IMR-90 (cell line): ENCODE data around the gene CACNA2D4. TPM values are rescaled to one million over a fixed set of nuclear protein-coding genes. Genes with fewer than 3 reads are reported as not detected.

Experiments used
- ATAC-seq: fragments of 200-7000 bp; cut with Tn5 transposase; 2 replicates; pipeline ENCODE4 v1.9.1; 2020; ENCODE audit warnings: low read depth, mild to moderate bottlenecking, moderate library complexity
- BruUV-seq: library from RNA; stranded (reverse); fragments of 400-500 nt; replicated peaks from 2 replicates; lab custom pipeline; 2021; lab: Mats Ljungman, UMichigan
- CTCF ChIA-PET: fragments of 300-600 bp; formaldehyde crosslinking; extraction: SDS; loops from one replicate; lab custom pipeline; 2021; ENCODE audit warnings: antibody characterized with exemption; lab: Yijun Ruan, JAX
- POLR2A ChIA-PET: fragments of 300-600 bp; sonication (Branson Sonifier 250); formaldehyde crosslinking; loops from one replicate; lab custom pipeline; 2022; ENCODE audit warnings: antibody characterized with exemption; ENCODE audit not compliant: unreplicated experiment; lab: Charles Lee
- DNase-seq: peaks from one replicate; pipeline ENCODE4 v3.0.0; 2013
- H2AFZ ChIP-seq: replicated peaks from 2 replicates; pipeline ENCODE3; 2013; ENCODE audit warnings: low read length, mild to moderate bottlenecking; ENCODE audit not compliant: poor library complexity
- H2AK5ac ChIP-seq: 2 replicates; pipeline ENCODE4 v1.6.1; 2013; ENCODE audit warnings: low read depth, low read length, inconsistent platforms
- H2AK9ac ChIP-seq: replicated peaks from 2 replicates; pipeline ENCODE3; 2013; ENCODE audit warnings: mild to moderate bottlenecking, low read depth, low read length, moderate library complexity; ENCODE audit not compliant: poor library complexity
- H2BK120ac ChIP-seq: 2 replicates; pipeline ENCODE4 v1.6.1; 2013; ENCODE audit warnings: low read depth, low read length, inconsistent platforms
- H2BK15ac ChIP-seq: 3 replicates; pipeline ENCODE4 v1.6.1; 2013; ENCODE audit warnings: low read depth, low read length, inconsistent platforms
- H2BK20ac ChIP-seq: 2 replicates; pipeline ENCODE4 v1.6.1; 2013; ENCODE audit warnings: low read depth, mild to moderate bottlenecking, inconsistent platforms, low read length, moderate library complexity
- H2BK5ac ChIP-seq: 2 replicates; pipeline ENCODE4 v1.6.1; 2013; ENCODE audit warnings: mild to moderate bottlenecking, low read depth, low read length, inconsistent platforms; ENCODE audit not compliant: poor library complexity, severe bottlenecking
- H3K14ac ChIP-seq: replicated peaks from 2 replicates; pipeline ENCODE4 v1.6.1; 2013; ENCODE audit warnings: low read depth, low read length, inconsistent platforms
- H3K18ac ChIP-seq: 2 replicates; pipeline ENCODE4 v1.6.1; 2013; ENCODE audit warnings: low read depth, low read length, control low read depth
- H3K23ac ChIP-seq: 2 replicates; pipeline ENCODE4 v1.6.1; 2013; ENCODE audit warnings: low read depth, low read length, inconsistent platforms
- H3K27ac ChIP-seq: 2 replicates; pipeline ENCODE4 v1.5.1; 2013; ENCODE audit warnings: mild to moderate bottlenecking, control low read depth, low read length; ENCODE audit not compliant: insufficient read depth
- H3K27me3 ChIP-seq: 2 replicates; pipeline ENCODE4 v1.6.1; 2013; ENCODE audit warnings: low read length; ENCODE audit not compliant: control insufficient read depth, insufficient read depth
- H3K36me3 ChIP-seq: 2 replicates; pipeline ENCODE4 v1.6.1; 2013; ENCODE audit warnings: low read length, mixed read lengths; ENCODE audit not compliant: control insufficient read depth, insufficient read depth
- H3K4ac ChIP-seq: 2 replicates; pipeline ENCODE4 v1.6.1; 2013; ENCODE audit warnings: low read depth, low read length, inconsistent platforms
- H3K4me1 ChIP-seq: 2 replicates; pipeline ENCODE4 v1.6.1; 2013; ENCODE audit warnings: low read length, mixed read lengths; ENCODE audit not compliant: control insufficient read depth, insufficient read depth
- H3K4me2 ChIP-seq: 2 replicates; pipeline ENCODE4 v1.6.1; 2013; ENCODE audit warnings: low read depth, mild to moderate bottlenecking, control low read depth, low read length, moderate library complexity
- H3K4me3 ChIP-seq: 2 replicates; pipeline ENCODE4 v1.5.1; 2013; ENCODE audit warnings: low read depth, mild to moderate bottlenecking, control low read depth, low read length, moderate library complexity; ENCODE audit not compliant: insufficient read depth
- H3K56ac ChIP-seq: 2 replicates; pipeline ENCODE4 v1.6.1; 2013; ENCODE audit warnings: low read length, inconsistent platforms; ENCODE audit not compliant: insufficient read depth; ENCODE audit errors: extremely low read depth
- H3K79me1 ChIP-seq, 2 experiments: 2 replicates each; pipeline ENCODE4 v1.6.1; 2013; ENCODE audit warnings: low read length in 2 of 2, inconsistent platforms in 1 of 2, low read depth in 1 of 2
- H3K9ac ChIP-seq: 2 replicates; pipeline ENCODE4 v1.6.1; 2013; ENCODE audit warnings: low read depth, low read length, control low read depth
- H3K9me1 ChIP-seq: 2 replicates; pipeline ENCODE4 v1.6.1; 2013; ENCODE audit warnings: low read length, inconsistent platforms; ENCODE audit not compliant: insufficient read depth
- H3K9me3 ChIP-seq: 2 replicates; pipeline ENCODE4 v1.6.1; 2013; ENCODE audit warnings: low read length; ENCODE audit not compliant: control insufficient read depth, insufficient read depth
- H4K20me1 ChIP-seq: 2 replicates; pipeline ENCODE4 v1.6.1; 2013; ENCODE audit warnings: low read length, inconsistent platforms; ENCODE audit not compliant: insufficient read depth
- H4K5ac ChIP-seq: 2 replicates; pipeline ENCODE4 v1.6.1; 2013; ENCODE audit warnings: mild to moderate bottlenecking, low read depth, low read length, control low read depth
- H4K8ac ChIP-seq, 2 experiments: 2 replicates each; pipeline ENCODE4 v1.6.1; 2013; ENCODE audit warnings: low read depth in 2 of 2, low read length in 2 of 2, control low read depth in 1 of 2, inconsistent platforms in 1 of 2
- H4K91ac ChIP-seq: 2 replicates; pipeline ENCODE4 v1.6.1; 2013; ENCODE audit warnings: low read depth, low read length, inconsistent platforms; ENCODE audit not compliant: insufficient read depth
- CEBPB ChIP-seq: IDR thresholded peaks from 2 replicates; pipeline ENCODE4 v1.6.1; 2012; ENCODE audit warnings: low read depth, low read length, improper control_type of control experiment
- MAFK ChIP-seq: IDR thresholded peaks from 2 replicates; pipeline ENCODE4 v1.6.1; 2012; ENCODE audit warnings: low read depth, low read length, improper control_type of control experiment
- WGBS, 2 experiments: methylation state at CpG; one replicate each; pipeline versions ENCODE4 v1.1.5 to v1.1.7; 2013; ENCODE audit warnings: missing lambda C conversion rate in 2 of 2; ENCODE audit not compliant: insufficient read length in 1 of 2; ENCODE audit errors: extremely low coverage in 2 of 2; 5-methylcytosine and 5-hydroxymethylcytosine counted together
- dilution Hi-C: fragments of 300-500 bp; cut with HindIII; formaldehyde crosslinking; loops from one replicate; pipeline ENCODE4 v1.14.3; 2018; ENCODE audit warnings: low sequenced_read_pairs; ENCODE audit not compliant: unreplicated experiment
- in situ Hi-C: fragments of 300-500 bp; cut with MboI; formaldehyde crosslinking; loops from 3 replicates; pipeline ENCODE4 v1.14.3; 2019; ENCODE audit warnings: low sequenced_read_pairs, inconsistent platforms, mixed read lengths
- intact Hi-C: fragments of 100-400 bp; cut with micrococcal nuclease; formaldehyde crosslinking; loops from 2 replicates; pipeline ENCODE4 v1.10.0; 2022
- polyA plus RNA-seq, 3 experiments: library from polyadenylated mRNA; depleted of rRNA; stranded (reverse); fragments of >200 nt; gene quantifications; 2 replicates each; pipeline ENCODE4 v1.2.3, GENCODE V29; 2012; ENCODE audit warnings: low replicate concordance in 1 of 3
- total RNA-seq: library from RNA; depleted of rRNA; stranded (reverse); fragments of >200 nt; gene quantifications from 2 replicates; pipeline ENCODE4 v1.2.3, GENCODE V29; 2012

The CACNA2D4 gene
- total and polyA plus RNA-seq, 2 of the 4 experiments (the other 2 are of a cell fraction): 0.18 to 0.22 TPM

DNA sequence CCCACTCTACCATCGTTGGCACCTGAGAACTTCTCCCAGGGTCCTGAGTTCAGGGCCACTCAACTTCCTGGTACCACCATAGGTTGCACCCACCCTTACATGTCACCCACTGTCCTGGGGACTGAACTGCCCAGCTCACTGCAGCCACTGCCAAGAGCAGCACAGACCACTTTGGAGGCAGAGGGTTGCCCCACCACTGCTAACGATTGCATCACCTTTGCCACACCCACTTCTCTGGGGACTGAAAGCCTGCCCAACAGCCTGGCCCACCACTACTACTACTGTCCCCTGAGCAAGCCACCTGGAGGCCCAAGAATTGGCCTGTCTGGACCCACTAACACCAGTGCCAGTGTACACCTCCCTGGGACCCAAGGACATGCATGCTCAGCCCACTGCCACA lies 27.6 kb downstream of the CACNA2D4 start:
- Histone ChIP-seq H3K79me1 (no peaks in the 10 kb centered on the region), H2BK20ac (no peak overlapping the region), H3K4me1 (no peaks in the 10 kb centered on the region), H2BK15ac (no peak overlapping the region), H3K9me3 (no peaks in the 10 kb centered on the region), H3K14ac (no peak overlapping the region), H3K56ac (no peak overlapping the region), H4K8ac (no peak overlapping the region), H3K4ac (no peak overlapping the region), H2AK5ac (no peak overlapping the region), H3K18ac (no peak overlapping the region), H3K9ac (no peak overlapping the region), H2BK120ac (no peak overlapping the region), H3K27me3 (peaks cover 14% of the 10 kb centered on the region), H2AFZ (peak overlapping the region; percentile 32), H3K4me3 (no peak overlapping the region), H3K23ac (no peak overlapping the region), H3K36me3 (no peaks in the 10 kb centered on the region), H4K5ac (no peak overlapping the region), H2AK9ac (no peak overlapping the region), H2BK5ac (no peak overlapping the region), H3K4me2 (no peak overlapping the region), H4K20me1 (no peaks in the 10 kb centered on the region), H4K91ac (no peak overlapping the region), H3K27ac (no peak overlapping the region), H3K9me1 (no peaks in the 10 kb centered on the region)
- peak; percentile 54; the same call in 1 of the 2 replicates for TF ChIP-seq CEBPB
- TF ChIP-seq MAFK: no peak
- ATAC-seq (no peak), DNase-seq (no peak)
- 90% methylated on average over 2 of the region's 2 CpGs; no CpG with 5 or more reads in 1 of the 2 experiments for WGBS, 2 experiments
- ChIA-PET POLR2A (no interaction called here), CTCF (no interaction called here)
- dilution Hi-C loops: no loop called here
- intact Hi-C loops: no loop called here
- no TSS peak for BruUV-seq
- in situ Hi-C loops: no loop called here
